A549 treated with AZD2906 at 1 μM for 4 hours (cell line): ENCODE results near the gene RNF212B. TPM values are rescaled to one million over a fixed set of nuclear protein-coding genes. Genes with fewer than 3 reads are reported as not detected.

Experiments used
- total RNA-seq: library from RNA; stranded (reverse); fragments of 200-300 nt; extraction: Qiagen RNA extraction; gene quantifications from 5 replicates; pipeline ENCODE4 v1.2.3, GENCODE V29; 2022

The RNF212B gene
- not detected in 5 replicates for total RNA-seq

GRCh38 chr14:23237772-23238594, at the start of gene RNF212B:
TSS of gene RNF212B (plus strand) at chr14:23237936. CDS start at chr14:23240346, 2,410 bp downstream.

GRCh38 chr14:23286020-23286901, 48.5 kb downstream of the RNF212B start, which contains the start of gene HOMEZ:
TSS of gene HOMEZ (minus strand) at chr14:23286132. CDS start at chr14:23285952, 180 bp downstream.

GRCh38 chr14:23302290-23303225, 64.8 kb downstream of the RNF212B start, which contains the start of gene PPP1R3E:
TSS of gene PPP1R3E (minus strand) at chr14:23302859. CDS start at chr14:23302576, 283 bp downstream.

GRCh38 chr14:23306412-23307145, 68.8 kb downstream of the RNF212B start, which contains the start of gene BCL2L2:
TSS of gene BCL2L2 (plus strand) at chr14:23306833. CDS start at chr14:23307768, 935 bp downstream.

GRCh38 chr14:23320584-23321571, 83.1 kb downstream of the RNF212B start, which contains the start of gene PABPN1:
TSS of gene PABPN1 (plus strand) at chr14:23321457. CDS start at chr14:23321470, 13 bp downstream.

Other genes with a start within 250 kb of the RNF212B start
- 2.5 to 3.5 TPM (median 3.5 TPM) in 5 replicates for gene C14orf93, start 227.8 kb upstream of the RNF212B start, total RNA-seq
- gene PSMB5, start 203.0 kb upstream of the RNF212B start, total RNA-seq: 293 to 320 TPM (median 308 TPM) in 5 replicates
- gene PSMB11, start 195.7 kb upstream of the RNF212B start, total RNA-seq: not detected in 5 replicates
- gene CDH24, start 180.4 kb upstream of the RNF212B start, total RNA-seq: 2.5 to 4.6 TPM (median 4.4 TPM) in 5 replicates
- 79.6 to 94.2 TPM (median 84.7 TPM) in 5 replicates for gene ACIN1, start 142.8 kb upstream of the RNF212B start, total RNA-seq
- gene C14orf119, start 142.4 kb upstream of the RNF212B start, total RNA-seq: 74.5 to 105 TPM (median 99.7 TPM) in 5 replicates
- gene CIROP, start 132.9 kb upstream of the RNF212B start, total RNA-seq: not detected in 5 replicates
- 0.06 TPM in 1 of 5 replicates, not detected in the others for gene CEBPE, start 118.7 kb upstream of the RNF212B start, total RNA-seq
- gene SLC7A8, start 54.3 kb upstream of the RNF212B start, total RNA-seq: 1.8 to 2.8 TPM (median 1.9 TPM) in 5 replicates
- 7.0 to 11.6 TPM (median 9.3 TPM) in 5 replicates for gene HOMEZ, start 48.2 kb downstream of the RNF212B start, total RNA-seq
- gene PPP1R3E, start 64.9 kb downstream of the RNF212B start, total RNA-seq: 2.6 to 3.7 TPM (median 2.8 TPM) in 5 replicates
- 16.2 to 18.1 TPM (median 17.3 TPM) in 5 replicates for gene BCL2L2, start 68.9 kb downstream of the RNF212B start, total RNA-seq
- 132 to 144 TPM (median 142 TPM) in 5 replicates for gene PABPN1, start 83.5 kb downstream of the RNF212B start, total RNA-seq
- 5.5 to 7.4 TPM (median 6.7 TPM) in 5 replicates for gene SLC22A17, start 115.0 kb downstream of the RNF212B start, total RNA-seq
- not detected in 5 replicates for gene EFS, start 127.2 kb downstream of the RNF212B start, total RNA-seq
- not detected in 5 replicates for gene IL25, start 134.9 kb downstream of the RNF212B start, total RNA-seq
- gene CMTM5, start 139.1 kb downstream of the RNF212B start, total RNA-seq: not detected in 5 replicates
- 0.08 to 0.17 TPM (median 0.10 TPM) in 5 replicates for gene MYH6, start 170.3 kb downstream of the RNF212B start, total RNA-seq
- gene MYH7, start 197.7 kb downstream of the RNF212B start, total RNA-seq: 0.01 to 0.02 TPM (median 0.02 TPM) in 4 of 5 replicates, not detected in the other
- 57.8 to 65.9 TPM (median 60.1 TPM) in 5 replicates for gene NGDN, start 231.8 kb downstream of the RNF212B start, total RNA-seq